Right lobe of liver (tissue), 4 donors: ENCODE measurements around the gene TPST1.

Source experiments
- POLR2A ChIP-seq: fragments of 450-650 bp; IDR thresholded peaks from one replicate; pipeline ENCODE4 v1.6.1; 2017; ENCODE audit warnings: antibody characterized with exemption, mild to moderate bottlenecking
- TF ChIP-seq, protein P1 (sequence below), 4 donors: fragments of 200-600 bp in 3 of 4; fragments of 450-650 bp in 1 of 4; IDR thresholded peaks; one replicate each; pipeline versions ENCODE4 v1.5.1 to v1.8.0; 2016 to 2022; ENCODE audit warnings: antibody characterized with exemption in 4 of 4, mild to moderate bottlenecking in 2 of 4
- donor health status: DM: no; HTN: no; CAD: no.
- donor health status: DM: no; HTN: no; CAD: no.
- donor health status: DM: no; HTN: yes; CAD: no.

DNA sequence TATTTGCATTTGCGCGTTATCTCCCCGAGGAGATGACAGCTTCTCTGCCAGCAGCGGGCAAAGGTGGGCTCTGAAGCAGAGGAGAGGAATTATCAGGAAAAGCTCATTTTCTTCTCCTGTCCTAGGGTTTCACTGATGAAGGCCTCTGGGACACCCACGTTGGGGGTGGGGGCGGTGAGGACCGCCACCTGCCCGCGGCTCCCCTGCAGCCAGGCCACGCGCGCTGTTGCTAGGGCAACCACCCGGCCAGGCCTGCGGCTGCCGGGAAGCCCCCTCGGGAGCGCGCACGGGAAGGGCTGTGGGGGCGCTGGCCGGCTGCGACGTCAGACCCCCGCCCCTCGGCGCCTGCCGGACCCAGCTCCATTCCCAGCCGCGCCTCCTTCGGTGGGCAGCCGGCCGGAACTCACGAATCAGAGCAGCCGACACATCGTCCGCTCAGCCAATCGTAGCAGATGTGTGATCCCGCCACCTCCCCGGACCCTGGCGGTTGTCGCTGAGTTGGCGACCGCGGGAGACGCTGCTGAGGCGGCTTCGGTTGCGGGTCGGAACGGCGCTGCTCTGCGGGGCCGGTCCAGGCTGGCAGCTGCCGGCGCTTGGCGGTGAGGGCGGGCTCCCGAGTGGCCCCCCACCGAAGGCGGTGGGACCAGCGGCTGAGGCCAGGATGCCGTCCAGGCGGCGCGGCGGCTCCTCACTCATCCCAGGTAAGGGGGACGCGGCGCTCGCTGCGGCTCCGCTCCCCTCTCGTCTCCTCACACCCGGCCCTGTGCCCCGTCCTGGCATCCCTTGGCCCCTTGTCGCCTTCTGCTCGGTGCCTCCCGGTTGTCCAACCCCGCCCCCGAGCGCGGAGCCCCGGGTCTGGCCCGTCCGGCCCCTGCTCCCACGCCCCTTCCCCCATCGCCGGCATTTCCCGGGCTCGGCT lies at the start of gene TPST1:
- TF ChIP-seq, protein P1, sequence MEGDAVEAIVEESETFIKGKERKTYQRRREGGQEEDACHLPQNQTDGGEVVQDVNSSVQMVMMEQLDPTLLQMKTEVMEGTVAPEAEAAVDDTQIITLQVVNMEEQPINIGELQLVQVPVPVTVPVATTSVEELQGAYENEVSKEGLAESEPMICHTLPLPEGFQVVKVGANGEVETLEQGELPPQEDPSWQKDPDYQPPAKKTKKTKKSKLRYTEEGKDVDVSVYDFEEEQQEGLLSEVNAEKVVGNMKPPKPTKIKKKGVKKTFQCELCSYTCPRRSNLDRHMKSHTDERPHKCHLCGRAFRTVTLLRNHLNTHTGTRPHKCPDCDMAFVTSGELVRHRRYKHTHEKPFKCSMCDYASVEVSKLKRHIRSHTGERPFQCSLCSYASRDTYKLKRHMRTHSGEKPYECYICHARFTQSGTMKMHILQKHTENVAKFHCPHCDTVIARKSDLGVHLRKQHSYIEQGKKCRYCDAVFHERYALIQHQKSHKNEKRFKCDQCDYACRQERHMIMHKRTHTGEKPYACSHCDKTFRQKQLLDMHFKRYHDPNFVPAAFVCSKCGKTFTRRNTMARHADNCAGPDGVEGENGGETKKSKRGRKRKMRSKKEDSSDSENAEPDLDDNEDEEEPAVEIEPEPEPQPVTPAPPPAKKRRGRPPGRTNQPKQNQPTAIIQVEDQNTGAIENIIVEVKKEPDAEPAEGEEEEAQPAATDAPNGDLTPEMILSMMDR (IDR thresholded peaks at IDR 0.05), result peak; percentile 51 to 69 (median 60)
- peak; percentile 96 for TF ChIP-seq POLR2A
